H1 (cell line): ENCODE data around the gene LAPTM4A. TPM values are rescaled to one million over a fixed set of nuclear protein-coding genes. Genes with fewer than 3 reads are reported as not detected.

Experiments used
- CTCF ChIA-PET: fragments of 300-600 bp; sonication (Branson Sonifier 250); formaldehyde crosslinking; loops from one replicate; lab custom pipeline; 2021; ENCODE audit not compliant: partially characterized antibody; lab: Charles Lee
- POLR2A ChIA-PET: fragments of 300-600 bp; sonication (Branson Sonifier 250); formaldehyde crosslinking; loops from one replicate; lab custom pipeline; 2021; ENCODE audit warnings: inconsistent platforms; ENCODE audit not compliant: partially characterized antibody; lab: Charles Lee
- DNase-seq, 2 experiments: peaks; one replicate each; pipeline versions ENCODE4 v3.0.0 to v3.0.0-alpha.2; 2010 to 2022; ENCODE audit warnings: low spot score in 2 of 2, low read depth in 1 of 2, mixed read lengths in 1 of 2
- FAIRE-seq: peaks from 2 replicates; lab custom pipeline; 2011; peaks lifted over from hg19 to GRCh38; lab: Jason Lieb, UNC
- H2AFZ ChIP-seq: 2 replicates; pipeline ENCODE4 v1.8.1; 2012; ENCODE audit warnings: low read length, inconsistent platforms
- H2AK5ac ChIP-seq: 2 replicates; pipeline ENCODE4 v1.6.1; 2013; ENCODE audit warnings: low read depth, low read length
- H2BK120ac ChIP-seq: replicated peaks from 2 replicates; pipeline ENCODE3; 2013; ENCODE audit warnings: low read depth, low read length, inconsistent platforms
- H2BK12ac ChIP-seq: 2 replicates; pipeline ENCODE4 v1.6.1; 2013; ENCODE audit warnings: low read depth, low read length
- H2BK15ac ChIP-seq: 2 replicates; pipeline ENCODE4 v1.6.1; 2013; ENCODE audit warnings: low read length
- H2BK20ac ChIP-seq: 2 replicates; pipeline ENCODE4 v1.6.1; 2013; ENCODE audit warnings: low read length
- H2BK5ac ChIP-seq: 2 replicates; pipeline ENCODE4 v1.6.1; 2013; ENCODE audit warnings: low read depth, low read length
- H3K14ac ChIP-seq: 2 replicates; pipeline ENCODE4 v1.6.1; 2013; ENCODE audit warnings: inconsistent platforms; ENCODE audit not compliant: insufficient read length
- H3K18ac ChIP-seq: 2 replicates; pipeline ENCODE4 v1.6.1; 2013; ENCODE audit warnings: low read length; ENCODE audit errors: extremely low read depth
- H3K23ac ChIP-seq: 2 replicates; pipeline ENCODE4 v1.6.1; 2013; ENCODE audit warnings: inconsistent platforms; ENCODE audit not compliant: insufficient read length
- H3K23me2 ChIP-seq: 2 replicates; pipeline ENCODE4 v1.6.1; 2013; ENCODE audit warnings: low read depth, low read length
- H3K27ac ChIP-seq: 2 replicates; pipeline ENCODE4 v1.6.1; 2011; ENCODE audit warnings: low read depth, low read length, inconsistent platforms
- H3K27me3 ChIP-seq, 4 experiments: replicated peaks in 1 of 4; 1 replicate in 1 of 4; 2 replicates in 3 of 4; pipeline versions ENCODE4 v1.6.1 to v1.8.1; 2011 to 2013; ENCODE audit warnings: low read length in 3 of 4, mild to moderate bottlenecking in 3 of 4, inconsistent platforms in 2 of 4, mixed read lengths in 2 of 4, moderate library complexity in 1 of 4; ENCODE audit not compliant: control insufficient read depth in 3 of 4, insufficient read depth in 3 of 4; ENCODE audit errors: extremely low read depth in 1 of 4
- H3K36me3 ChIP-seq, 4 experiments: 2 replicates each; pipeline versions ENCODE4 v1.6.1 to v1.8.1; 2011 to 2013; ENCODE audit warnings: mild to moderate bottlenecking in 4 of 4, low read length in 3 of 4, moderate library complexity in 2 of 4, control low read depth in 1 of 4, inconsistent platforms in 1 of 4; ENCODE audit not compliant: insufficient read depth in 4 of 4, control insufficient read depth in 2 of 4
- H3K4ac ChIP-seq: replicated peaks from 2 replicates; pipeline ENCODE3; 2013; ENCODE audit warnings: low read length, low read depth, mixed read lengths, inconsistent platforms; ENCODE audit not compliant: insufficient read length
- H3K4me1 ChIP-seq, 4 experiments: replicated peaks in 1 of 4; 1 replicate in 1 of 4; 2 replicates in 3 of 4; pipeline versions ENCODE4 v1.6.1 to v1.8.1; 2011 to 2013; ENCODE audit warnings: low read length in 3 of 4, inconsistent platforms in 2 of 4, mixed read lengths in 1 of 4; ENCODE audit not compliant: insufficient read depth in 4 of 4, control insufficient read depth in 3 of 4
- H3K4me2 ChIP-seq, 2 experiments: 2 replicates each; pipeline versions ENCODE4 v1.6.1 to v1.8.1; 2011 to 2013; ENCODE audit warnings: low read depth in 2 of 2, low read length in 2 of 2, control low read depth in 1 of 2, inconsistent platforms in 1 of 2, mild to moderate bottlenecking in 1 of 2; ENCODE audit not compliant: insufficient read depth in 1 of 2
- H3K4me3 ChIP-seq, 4 experiments: fragments of 200-600, 300-600 bp in 1 of 4; sonication (generic), shearing (Covaris generic), sonication (Bioruptor Twin) in 1 of 4; 2 replicates each; pipeline versions ENCODE4 v1.5.1 to v1.8.1; 2011 to 2016; ENCODE audit warnings: low read length in 4 of 4, low read depth in 3 of 4, control low read depth in 2 of 4, inconsistent platforms in 2 of 4, mild to moderate bottlenecking in 2 of 4, mixed read lengths in 1 of 4, moderate library complexity in 1 of 4; ENCODE audit not compliant: insufficient read depth in 2 of 4; ENCODE audit errors: extremely low read depth in 1 of 4
- H3K56ac ChIP-seq: replicated peaks from 2 replicates; pipeline ENCODE3; 2013; ENCODE audit warnings: low read depth, mild to moderate bottlenecking, mixed read lengths, low read length, inconsistent platforms; ENCODE audit not compliant: insufficient read length
- H3K79me1 ChIP-seq: 2 replicates; pipeline ENCODE4 v1.6.1; 2013; ENCODE audit warnings: low read depth, low read length, control low read depth
- H3K79me2 ChIP-seq, 2 experiments: 2 replicates each; pipeline versions ENCODE4 v1.6.1 to v1.8.1; 2012 to 2013; ENCODE audit warnings: low read length in 2 of 2, mild to moderate bottlenecking in 2 of 2, inconsistent platforms in 1 of 2; ENCODE audit not compliant: insufficient read depth in 2 of 2, control insufficient read depth in 1 of 2
- H3K9ac ChIP-seq, 4 experiments: replicated peaks in 1 of 4; 1 replicate in 1 of 4; 2 replicates in 3 of 4; pipeline versions ENCODE4 v1.6.1 to v1.8.1; 2011 to 2013; ENCODE audit warnings: low read depth in 3 of 4, low read length in 3 of 4, control low read depth in 2 of 4, mild to moderate bottlenecking in 2 of 4, moderate library complexity in 2 of 4, inconsistent platforms in 1 of 4; ENCODE audit errors: extremely low read depth in 1 of 4
- H3K9me3 ChIP-seq, 2 experiments: 2 replicates each; pipeline versions ENCODE4 v1.6.1 to v1.8.1; 2012 to 2013; ENCODE audit warnings: mild to moderate bottlenecking in 2 of 2, moderate library complexity in 2 of 2, control low read depth in 1 of 2, inconsistent platforms in 1 of 2, low read depth in 1 of 2, low read length in 1 of 2, mixed read lengths in 1 of 2; ENCODE audit not compliant: insufficient read depth in 2 of 2
- H4K20me1 ChIP-seq, 2 experiments: replicated peaks in 1 of 2; 2 replicates each; pipeline versions ENCODE3 to v1.8.1; 2011 to 2013; ENCODE audit warnings: inconsistent platforms in 2 of 2, low read length in 2 of 2, mild to moderate bottlenecking in 1 of 2; ENCODE audit not compliant: insufficient read depth in 2 of 2, control insufficient read depth in 1 of 2
- H4K5ac ChIP-seq: 2 replicates; pipeline ENCODE4 v1.6.1; 2013; ENCODE audit warnings: low read length, low read depth, mixed read lengths, inconsistent platforms; ENCODE audit not compliant: insufficient read length
- H4K8ac ChIP-seq: 2 replicates; pipeline ENCODE4 v1.8.0; 2013; ENCODE audit warnings: mild to moderate bottlenecking, moderate library complexity, low read length, inconsistent platforms; ENCODE audit not compliant: insufficient read depth; ENCODE audit errors: extremely low read depth
- H4K91ac ChIP-seq: replicated peaks from 2 replicates; pipeline ENCODE3; 2013; ENCODE audit warnings: low read length, mixed read lengths, inconsistent platforms; ENCODE audit not compliant: insufficient read length
- KDM5A ChIP-seq: fragments of 200-600 bp; IDR thresholded peaks from 2 replicates; pipeline ENCODE4 v1.7.1; 2012; ENCODE audit warnings: mild to moderate bottlenecking, low read length, inconsistent platforms, mixed read lengths
- USF2 ChIP-seq: IDR thresholded peaks from 2 replicates; pipeline ENCODE4 v1.6.1; 2011; ENCODE audit warnings: low read length, improper control_type of control experiment
- whole genome bisulfite sequencing, 2 experiments: shearing (Covaris generic) in 1 of 2; methylation state at CpG; one replicate each; pipeline versions ENCODE4 v1.1.6 to v1.1.7; 2013 to 2015; ENCODE audit warnings: low lambda C conversion rate in 2 of 2, mixed read lengths in 2 of 2, inconsistent platforms in 1 of 2, low coverage in 1 of 2, missing lambda C conversion rate in 1 of 2; ENCODE audit not compliant: insufficient replicate concordance in 2 of 2, insufficient coverage in 1 of 2, insufficient read length in 1 of 2; ENCODE audit errors: extremely low coverage in 1 of 2, missing lambda C conversion rate in 1 of 2; 5-methylcytosine and 5-hydroxymethylcytosine counted together
- polyA plus RNA-seq, 7 experiments: library from polyadenylated mRNA; depleted of rRNA in 3 of 7; stranded (reverse) in 5 of 7; unstranded in 2 of 7; fragments of >200 nt in 5 of 7; fragments of 200-250 nt in 2 of 7; gene quantifications; 1 replicate in 5 of 7; 2 replicates in 1 of 7; 4 replicates in 1 of 7; pipeline versions ENCODE4 v1.2.1 to v1.2.3, GENCODE V29; 2011 to 2013; ENCODE audit warnings: missing spikeins in 2 of 7, mixed read lengths in 2 of 7
- total RNA-seq: library from RNA; stranded (reverse); fragmentation: NEBNext Ultra II Directional; extraction: Animal tissue kit (Norgen Biotek cat#: 25700); gene quantifications from 2 replicates; pipeline ENCODE4 v1.2.1, GENCODE V29; 2021

Gene LAPTM4A
- total and polyA plus RNA-seq, 2 of the 8 experiments (the other 6 are each of a cell fraction or from before 2014, with no cell fraction given), result 193 to 419 TPM

GRCh38 chr2:19990416-19990728, 61.1 kb downstream of the LAPTM4A start:
- peaks cover 3 to 29% of the 10 kb centered on the region in 2 experiments; a peak in 3 of 4 replicates for H3K79me2 ChIP-seq
- H3K9ac ChIP-seq, result peak overlapping the region in 3 of 4 experiments; percentile 65 to 76 (median 67); a peak in 5 of 7 replicates
- no peak overlapping the region for H3K23ac ChIP-seq
- H3K56ac ChIP-seq, result peak overlapping the region; percentile 86
- H2AFZ ChIP-seq, result peak overlapping the region; percentile 11
- no peak overlapping the region for H2BK20ac ChIP-seq
- H3K27me3 ChIP-seq, result no peaks in the 10 kb centered on the region
- peaks cover 0 to 11% (median 1%) of the 10 kb centered on the region in 4 experiments; a peak in 3 of 8 replicates for H3K36me3 ChIP-seq
- peak overlapping the region; percentile 58 for H3K14ac ChIP-seq
- no peak overlapping the region for H3K18ac ChIP-seq
- H3K9me3 ChIP-seq, result no peaks in the 10 kb centered on the region
- H2BK120ac ChIP-seq, result no peak overlapping the region
- CTCF ChIA-PET, result interaction anchor here (0.7 to 2.7 kb wide), 5 partner anchors 21 to 361 kb away, joined by 3 to 19 read pairs (median 4); no protein-coding TSS in a partner anchor
- no peak overlapping the region for H3K27ac ChIP-seq
- TF ChIP-seq KDM5A, result no peak
- TF ChIP-seq USF2, result no peak
- WGBS, 2 experiments, result 2% methylated on average over 10 of the region's 10 CpGs; no CpG with 5 or more reads in 1 of the 2 experiments
- H3K4me2 ChIP-seq, result peak overlapping the region; percentile 91 to 92
- peaks cover 9% of the 10 kb centered on the region for H3K23me2 ChIP-seq
- peak overlapping the region; percentile 57 for H4K91ac ChIP-seq
- no peak overlapping the region; the same call in 1 of the 2 replicates for H2BK5ac ChIP-seq
- no peak overlapping the region for H2AK5ac ChIP-seq
- peak overlapping the region; percentile 54 for H4K8ac ChIP-seq
- H4K20me1 ChIP-seq, result no peaks in the 10 kb centered on the region
- peak overlapping the region; percentile 84 for H4K5ac ChIP-seq
- H3K4ac ChIP-seq, result no peak overlapping the region
- FAIRE-seq (no peak), DNase-seq (no peak)
- POLR2A ChIA-PET, result interaction anchor here (1.2 to 2.2 kb wide), 4 partner anchors 11 to 23 kb away, joined by 3 to 7 read pairs (median 6); partner anchors contain the start of gene MATN3
- H3K4me3 ChIP-seq, result peak overlapping the region; percentile 79 to 94 (median 85)
- H2BK12ac ChIP-seq, result no peak overlapping the region
- peaks cover 0 to 2% (median under 1%) of the 10 kb centered on the region in 4 experiments; a peak in 3 of 7 replicates for H3K4me1 ChIP-seq
- H2BK15ac ChIP-seq, result no peak overlapping the region
- H3K79me1 ChIP-seq, result no peaks in the 10 kb centered on the region; the same call in 1 of the 2 replicates
